Measurements from ENCODE around the gene RFPL4A.

Gene RFPL4A

GRCh38 chr19:55809381-55810058 lies 50.6 kb downstream of the RFPL4A start:
- no peak for DNase-seq (ENCODE audit: low read depth)

GRCh38 chr19:55811340-55811739 lies 52.4 kb downstream of the RFPL4A start:
- no peak for DNase-seq (ENCODE audit: low read depth)

GRCh38 chr19:55812449-55812848 lies 53.6 kb downstream of the RFPL4A start:
- no peak for DNase-seq (ENCODE audit: low read depth)

Measured in stromal cell of bone marrow (primary cell).